ENCODE results near the gene TNIK. TPM values are rescaled to one million over a fixed set of nuclear protein-coding genes. Genes with fewer than 3 reads are reported as not detected.

The TNIK gene
- total RNA-seq, 1 experiment from 2014 or later: not detected

DNA sequence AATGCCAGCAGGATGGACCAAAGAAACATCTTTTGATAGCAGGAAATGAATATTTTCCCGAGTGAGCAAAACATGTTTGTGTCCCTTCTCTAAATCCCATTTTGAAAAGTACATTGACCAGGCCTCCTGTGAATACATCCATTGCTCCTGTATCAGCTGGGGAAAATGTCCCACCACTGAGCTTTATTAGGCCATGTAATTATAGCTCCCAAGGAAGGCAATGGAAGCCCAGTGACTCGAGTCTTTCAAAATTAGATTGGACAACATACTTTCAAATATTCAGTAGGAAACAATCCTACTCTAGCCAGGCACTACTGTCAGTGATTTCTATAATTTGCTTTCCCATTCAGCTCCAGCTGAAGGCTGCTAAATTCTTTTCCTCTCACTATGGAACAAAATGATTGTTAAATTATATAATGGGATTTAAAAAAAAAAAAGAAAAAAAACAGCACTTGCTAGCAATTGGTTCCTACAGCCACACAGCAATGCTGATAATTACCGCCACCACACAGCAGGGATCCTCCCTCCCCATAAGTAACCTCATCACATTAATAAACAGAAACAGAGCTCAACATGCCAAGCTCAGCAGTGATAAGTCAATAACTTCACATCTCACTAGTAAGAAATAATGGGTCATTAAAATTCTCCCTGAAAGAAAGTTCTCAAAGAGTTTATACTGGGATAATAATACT, 261.3 kb downstream of the TNIK start:
- H3K36me3 ChIP-seq (ENCODE audit: insufficient read depth, low read length): no peaks in the 10 kb centered on the region
- no peak for DNase-seq
- no peaks in the 10 kb centered on the region for H3K9me3 ChIP-seq (ENCODE audit: low read length)
- no peaks in the 10 kb centered on the region for H4K20me1 ChIP-seq (ENCODE audit: insufficient read depth, low read depth, low read length)
- H3K27ac ChIP-seq (ENCODE audit: low read length): no peak overlapping the region
- H2AFZ ChIP-seq (ENCODE audit: low read length): no peak overlapping the region
- H3K4me3 ChIP-seq (ENCODE audit: low read length): no peak overlapping the region
- no peaks in the 10 kb centered on the region for H3K79me2 ChIP-seq (ENCODE audit: low read length)
- no peaks in the 10 kb centered on the region for H3K4me1 ChIP-seq (ENCODE audit: low read length)
- H3K9ac ChIP-seq (ENCODE audit: low read length): no peak overlapping the region
- no peak overlapping the region for H3K4me2 ChIP-seq (ENCODE audit: low read depth, low read length, poor library complexity, severe bottlenecking)
- no peaks in the 10 kb centered on the region for H3K27me3 ChIP-seq (ENCODE audit: low read length)
- no peaks in the 10 kb centered on the region for H3K9me2 ChIP-seq (replicated peaks; ENCODE audit: insufficient read depth, low read length)

DNA sequence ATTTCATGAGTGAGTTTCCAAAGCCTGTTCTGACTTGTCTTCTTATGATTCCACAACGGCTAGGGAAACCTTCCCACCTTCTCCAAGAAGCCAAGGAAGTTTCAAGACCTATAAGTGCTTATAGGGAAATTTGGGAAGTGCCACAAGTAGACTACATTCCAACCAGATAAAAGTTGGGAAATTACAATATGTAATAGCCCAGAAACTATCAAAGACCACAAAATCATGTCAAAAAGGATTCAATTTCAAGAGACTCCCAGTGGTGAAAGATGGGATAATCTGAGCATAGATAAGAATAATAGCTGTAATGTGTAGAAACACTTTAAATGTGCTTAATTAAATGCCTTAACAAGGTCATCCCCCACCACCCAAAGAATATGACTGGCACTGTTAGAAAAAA, 264.5 kb downstream of the TNIK start:
- H4K20me1 ChIP-seq (ENCODE audit: insufficient read depth, low read depth, low read length): no peaks in the 10 kb centered on the region
- H3K4me2 ChIP-seq (ENCODE audit: low read depth, low read length, poor library complexity, severe bottlenecking): no peak overlapping the region
- no peaks in the 10 kb centered on the region for H3K79me2 ChIP-seq (ENCODE audit: low read length)
- no peaks in the 10 kb centered on the region for H3K9me2 ChIP-seq (replicated peaks; ENCODE audit: insufficient read depth, low read length)
- no peak overlapping the region for H2AFZ ChIP-seq (ENCODE audit: low read length)
- H3K27ac ChIP-seq (ENCODE audit: low read length): no peak overlapping the region
- no peaks in the 10 kb centered on the region for H3K36me3 ChIP-seq (ENCODE audit: insufficient read depth, low read length)
- H3K9me3 ChIP-seq (ENCODE audit: low read length): no peaks in the 10 kb centered on the region
- no peak overlapping the region for H3K4me3 ChIP-seq (ENCODE audit: low read length)
- H3K27me3 ChIP-seq (ENCODE audit: low read length): no peaks in the 10 kb centered on the region
- H3K9ac ChIP-seq (ENCODE audit: low read length): no peak overlapping the region
- DNase-seq: no peak
- no peaks in the 10 kb centered on the region for H3K4me1 ChIP-seq (ENCODE audit: low read length)

DNA sequence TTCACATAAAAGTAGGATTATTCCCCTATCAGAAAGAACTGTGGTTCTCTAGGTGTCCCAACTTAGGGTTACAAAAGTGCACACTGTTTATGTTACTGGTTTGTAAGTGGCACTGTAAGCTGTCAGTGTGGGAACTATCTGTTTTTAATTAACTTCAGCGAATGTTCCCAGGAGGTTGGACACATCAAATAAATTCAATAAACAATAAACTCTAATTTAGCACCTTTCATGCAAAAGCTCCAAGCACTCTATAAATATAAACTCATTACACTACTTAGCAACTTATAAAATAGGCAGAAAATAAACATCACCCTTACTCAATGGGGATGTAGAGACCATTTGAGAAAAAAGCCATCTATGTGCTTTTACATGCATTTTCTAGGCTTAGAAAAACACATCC, 265.2 kb downstream of the TNIK start:
- H3K9ac ChIP-seq (ENCODE audit: low read length): no peak overlapping the region
- H3K4me2 ChIP-seq (ENCODE audit: low read depth, low read length, poor library complexity, severe bottlenecking): no peak overlapping the region
- H3K79me2 ChIP-seq (ENCODE audit: low read length): no peaks in the 10 kb centered on the region

DNA sequence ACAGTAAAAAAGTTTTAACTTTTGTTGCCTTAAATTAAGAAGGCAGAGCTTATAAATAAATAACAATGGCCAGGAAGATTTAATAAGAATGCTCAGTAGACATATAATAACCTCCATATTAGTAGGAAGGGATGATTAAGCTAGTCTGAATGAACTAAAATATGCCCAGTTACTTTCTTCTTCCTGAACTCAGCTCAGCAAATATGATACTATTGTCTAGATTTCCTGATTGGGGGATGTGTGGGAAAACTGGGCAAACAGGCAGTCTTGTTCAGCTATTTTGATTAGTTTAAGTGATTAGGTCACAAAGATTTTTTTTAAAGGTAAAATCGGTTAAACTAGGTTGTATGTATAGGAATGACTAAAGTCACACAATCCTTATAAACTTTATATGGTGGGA, 266.5 kb downstream of the TNIK start:
- H3K27ac ChIP-seq (ENCODE audit: low read length): no peak overlapping the region
- H3K4me3 ChIP-seq (ENCODE audit: low read length): no peak overlapping the region
- H3K4me2 ChIP-seq (ENCODE audit: low read depth, low read length, poor library complexity, severe bottlenecking): no peak overlapping the region
- H3K36me3 ChIP-seq (ENCODE audit: insufficient read depth, low read length): no peaks in the 10 kb centered on the region
- no peak for DNase-seq
- no peaks in the 10 kb centered on the region for H4K20me1 ChIP-seq (ENCODE audit: insufficient read depth, low read depth, low read length)
- no peaks in the 10 kb centered on the region for H3K27me3 ChIP-seq (ENCODE audit: low read length)
- H3K9ac ChIP-seq (ENCODE audit: low read length): no peak overlapping the region
- no peaks in the 10 kb centered on the region for H3K4me1 ChIP-seq (ENCODE audit: low read length)
- no peaks in the 10 kb centered on the region for H3K9me2 ChIP-seq (replicated peaks; ENCODE audit: insufficient read depth, low read length)
- no peak overlapping the region for H2AFZ ChIP-seq (ENCODE audit: low read length)
- H3K9me3 ChIP-seq (ENCODE audit: low read length): no peaks in the 10 kb centered on the region
- H3K79me2 ChIP-seq (ENCODE audit: low read length): no peaks in the 10 kb centered on the region

More for the DNA sequence above, 265.2 kb downstream of the TNIK start:
- no peaks in the 10 kb centered on the region for H3K36me3 ChIP-seq (ENCODE audit: insufficient read depth, low read length)
- H3K9me2 ChIP-seq (replicated peaks; ENCODE audit: insufficient read depth, low read length): no peaks in the 10 kb centered on the region
- no peak overlapping the region for H3K4me3 ChIP-seq (ENCODE audit: low read length)
- H3K9me3 ChIP-seq (ENCODE audit: low read length): no peaks in the 10 kb centered on the region
- H2AFZ ChIP-seq (ENCODE audit: low read length): no peak overlapping the region
- H3K27me3 ChIP-seq (ENCODE audit: low read length): no peaks in the 10 kb centered on the region
- H3K27ac ChIP-seq (ENCODE audit: low read length): no peak overlapping the region
- no peak for DNase-seq
- H4K20me1 ChIP-seq (ENCODE audit: insufficient read depth, low read depth, low read length): no peaks in the 10 kb centered on the region
- no peaks in the 10 kb centered on the region for H3K4me1 ChIP-seq (ENCODE audit: low read length)

DNA sequence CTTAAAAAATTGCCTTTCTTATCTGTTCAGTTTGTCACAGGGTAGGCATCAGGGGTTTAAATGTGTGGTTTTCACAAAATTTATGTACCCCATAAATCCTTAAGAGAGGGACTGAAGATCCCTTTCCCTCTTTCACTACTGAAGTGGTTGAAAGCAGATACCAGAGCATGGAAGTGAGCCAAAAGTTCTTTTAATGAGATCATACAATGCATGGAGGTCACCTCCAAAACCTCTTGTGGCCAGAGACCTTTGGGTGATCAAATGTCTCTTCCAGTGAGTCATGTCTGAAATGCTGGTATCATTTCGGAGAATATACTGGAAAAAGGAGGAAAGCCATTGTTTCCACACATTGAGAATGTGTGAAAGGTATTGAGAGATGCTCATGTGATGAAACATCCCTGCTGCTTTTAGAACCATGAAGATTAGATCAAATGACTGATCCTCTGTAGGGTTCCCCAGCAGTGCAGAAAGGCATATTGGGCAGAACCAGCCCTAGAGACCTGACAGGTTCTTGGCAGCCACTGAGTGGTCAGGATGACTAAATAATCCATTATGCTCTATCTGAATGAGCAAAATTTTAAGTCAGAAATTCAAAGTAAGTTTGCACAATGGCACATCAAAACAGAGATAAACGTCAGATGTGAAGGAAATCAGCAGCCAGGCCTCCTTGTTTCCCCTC, 267.9 kb downstream of the TNIK start:
- H3K4me2 ChIP-seq (ENCODE audit: low read depth, low read length, poor library complexity, severe bottlenecking): no peak overlapping the region
- H3K9ac ChIP-seq (ENCODE audit: low read length): no peak overlapping the region
- H4K20me1 ChIP-seq (ENCODE audit: insufficient read depth, low read depth, low read length): no peaks in the 10 kb centered on the region
- no peak overlapping the region for H2AFZ ChIP-seq (ENCODE audit: low read length)
- H3K4me3 ChIP-seq (ENCODE audit: low read length): no peak overlapping the region
- H3K27ac ChIP-seq (ENCODE audit: low read length): no peak overlapping the region
- no peaks in the 10 kb centered on the region for H3K9me3 ChIP-seq (ENCODE audit: low read length)
- H3K79me2 ChIP-seq (ENCODE audit: low read length): no peaks in the 10 kb centered on the region
- H3K36me3 ChIP-seq (ENCODE audit: insufficient read depth, low read length): no peaks in the 10 kb centered on the region
- no peak for DNase-seq
- no peaks in the 10 kb centered on the region for H3K4me1 ChIP-seq (ENCODE audit: low read length)
- no peaks in the 10 kb centered on the region for H3K9me2 ChIP-seq (replicated peaks; ENCODE audit: insufficient read depth, low read length)
- no peaks in the 10 kb centered on the region for H3K27me3 ChIP-seq (ENCODE audit: low read length)

DNA sequence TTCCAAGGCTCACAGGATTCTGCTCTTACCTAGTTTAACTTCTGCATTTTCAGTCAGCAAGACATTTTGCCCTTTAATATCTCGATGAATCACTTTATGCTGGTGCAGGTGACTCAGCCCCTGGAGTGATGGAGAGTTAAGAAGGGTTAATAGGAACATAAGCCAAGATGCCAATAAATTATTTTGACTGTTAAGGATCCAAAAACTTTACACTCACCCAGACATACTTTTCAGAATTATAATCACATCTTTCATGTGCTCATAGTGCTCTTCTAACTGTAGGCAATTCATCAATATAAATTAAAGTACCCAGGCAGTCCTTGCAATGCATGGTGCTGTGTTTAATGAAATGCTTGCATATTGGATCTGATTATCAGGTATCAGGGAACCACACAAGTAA, 269.5 kb downstream of the TNIK start:
- no peaks in the 10 kb centered on the region for H3K79me2 ChIP-seq (ENCODE audit: low read length)
- H3K4me3 ChIP-seq (ENCODE audit: low read length): no peak overlapping the region
- H3K9me2 ChIP-seq (replicated peaks; ENCODE audit: insufficient read depth, low read length): no peaks in the 10 kb centered on the region
- H3K36me3 ChIP-seq (ENCODE audit: insufficient read depth, low read length): no peaks in the 10 kb centered on the region
- H3K9ac ChIP-seq (ENCODE audit: low read length): no peak overlapping the region
- no peak overlapping the region for H3K27ac ChIP-seq (ENCODE audit: low read length)
- no peaks in the 10 kb centered on the region for H3K27me3 ChIP-seq (ENCODE audit: low read length)
- H3K4me1 ChIP-seq (ENCODE audit: low read length): no peaks in the 10 kb centered on the region
- no peak overlapping the region for H2AFZ ChIP-seq (ENCODE audit: low read length)
- H4K20me1 ChIP-seq (ENCODE audit: insufficient read depth, low read depth, low read length): no peaks in the 10 kb centered on the region
- H3K4me2 ChIP-seq (ENCODE audit: low read depth, low read length, poor library complexity, severe bottlenecking): no peak overlapping the region
- no peak for DNase-seq
- H3K9me3 ChIP-seq (ENCODE audit: low read length): no peaks in the 10 kb centered on the region

DNA sequence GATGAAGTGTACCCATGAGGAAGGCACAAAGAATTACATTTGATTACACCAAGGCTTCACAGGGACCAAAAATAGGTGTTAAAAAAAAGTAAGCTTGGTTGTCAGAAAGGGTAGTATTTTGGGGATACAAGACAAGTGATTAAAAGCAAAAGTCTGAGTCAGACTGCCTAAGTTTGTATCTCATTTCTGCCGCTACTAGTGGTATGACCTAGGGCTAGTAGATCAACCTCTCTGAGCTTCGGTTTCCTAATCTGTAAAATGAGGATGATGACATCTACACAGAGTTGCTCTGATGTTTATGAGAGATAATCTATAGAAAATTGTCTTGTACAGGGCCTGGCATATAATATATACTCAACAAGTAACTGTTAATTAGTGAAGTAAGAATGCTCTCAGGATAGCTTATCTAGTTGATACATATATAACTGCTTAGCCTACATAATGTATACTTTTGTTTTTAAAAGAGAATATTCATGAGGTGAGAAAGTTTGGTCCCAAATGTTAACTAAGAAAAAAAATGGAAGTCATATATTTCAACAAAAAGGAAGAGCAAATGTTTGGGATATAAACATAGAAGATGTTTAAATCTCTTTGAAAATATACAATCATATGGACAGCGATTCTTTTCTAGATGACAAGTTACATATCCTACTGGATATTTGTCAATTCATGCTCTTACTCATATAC, 270.7 kb downstream of the TNIK start:
- Histone ChIP-seq H3K27me3 (ENCODE audit: low read length) (no peaks in the 10 kb centered on the region), H3K79me2 (ENCODE audit: low read length) (no peaks in the 10 kb centered on the region), H3K9ac (ENCODE audit: low read length) (no peak overlapping the region), H3K27ac (ENCODE audit: low read length) (no peak overlapping the region), H4K20me1 (ENCODE audit: insufficient read depth, low read depth, low read length) (no peaks in the 10 kb centered on the region), H3K4me1 (ENCODE audit: low read length) (no peaks in the 10 kb centered on the region), H2AFZ (ENCODE audit: low read length) (no peak overlapping the region), H3K9me3 (ENCODE audit: low read length) (no peaks in the 10 kb centered on the region), H3K4me2 (ENCODE audit: low read depth, low read length, poor library complexity, severe bottlenecking) (no peak overlapping the region), H3K4me3 (ENCODE audit: low read length) (no peak overlapping the region), H3K36me3 (ENCODE audit: insufficient read depth, low read length) (no peaks in the 10 kb centered on the region), H3K9me2 (replicated peaks; ENCODE audit: insufficient read depth, low read length) (no peaks in the 10 kb centered on the region)
- no peak for DNase-seq

DNA sequence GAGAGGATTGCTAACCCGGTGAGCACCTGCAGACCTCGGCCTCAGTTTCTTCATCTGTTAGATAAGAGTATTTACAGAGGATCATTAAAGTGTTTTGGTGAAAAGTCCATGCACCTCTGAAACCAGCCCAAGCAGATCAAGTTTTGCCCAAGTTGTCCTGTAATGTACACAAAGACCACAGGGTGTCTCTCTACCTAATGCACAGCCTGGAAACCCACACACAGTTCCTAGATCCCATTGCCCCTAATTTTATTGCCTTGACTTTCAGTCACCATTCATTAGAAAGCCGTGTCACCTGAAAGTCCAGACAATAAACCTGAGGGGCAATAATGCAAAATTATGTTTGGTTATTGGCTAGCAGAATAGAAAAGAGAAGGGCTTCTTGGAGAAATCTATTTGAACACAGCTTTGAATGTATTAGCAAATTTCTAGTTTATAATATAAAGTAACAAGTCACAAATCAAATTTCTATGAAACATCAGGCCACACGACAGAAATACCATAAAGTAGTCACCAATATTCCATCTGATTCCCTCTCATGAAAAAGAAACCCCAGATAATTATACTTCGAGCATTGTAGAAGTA, 272.4 kb downstream of the TNIK start:
- no peaks in the 10 kb centered on the region for H3K79me2 ChIP-seq (ENCODE audit: low read length)
- H3K36me3 ChIP-seq (ENCODE audit: insufficient read depth, low read length): no peaks in the 10 kb centered on the region
- H3K9ac ChIP-seq (ENCODE audit: low read length): no peak overlapping the region
- H2AFZ ChIP-seq (ENCODE audit: low read length): no peak overlapping the region
- H3K4me2 ChIP-seq (ENCODE audit: low read depth, low read length, poor library complexity, severe bottlenecking): no peak overlapping the region
- no peaks in the 10 kb centered on the region for H3K9me3 ChIP-seq (ENCODE audit: low read length)
- no peak overlapping the region for H3K4me3 ChIP-seq (ENCODE audit: low read length)
- no peak overlapping the region for H3K27ac ChIP-seq (ENCODE audit: low read length)
- no peaks in the 10 kb centered on the region for H3K9me2 ChIP-seq (replicated peaks; ENCODE audit: insufficient read depth, low read length)
- H3K4me1 ChIP-seq (ENCODE audit: low read length): no peaks in the 10 kb centered on the region
- H4K20me1 ChIP-seq (ENCODE audit: insufficient read depth, low read depth, low read length): no peaks in the 10 kb centered on the region
- H3K27me3 ChIP-seq (ENCODE audit: low read length): no peaks in the 10 kb centered on the region
- peak; percentile 65 for DNase-seq
